SH-SY5Y (cell line): ENCODE results near the gene CD164.
A peak's percentile ranks its signal among the peaks of the same experiment; 100 is the strongest.

ENCODE experiments used
- GATA2 ChIP-seq: IDR thresholded peaks from 2 replicates; pipeline ENCODE4 v1.6.1; 2011; ENCODE audit warnings: mild to moderate bottlenecking, low read depth, low read length
- GATA3 ChIP-seq: IDR thresholded peaks from 2 replicates; pipeline ENCODE4 v1.6.1; 2011; ENCODE audit warnings: low read depth, mild to moderate bottlenecking, low read length, moderate library complexity

DNA sequence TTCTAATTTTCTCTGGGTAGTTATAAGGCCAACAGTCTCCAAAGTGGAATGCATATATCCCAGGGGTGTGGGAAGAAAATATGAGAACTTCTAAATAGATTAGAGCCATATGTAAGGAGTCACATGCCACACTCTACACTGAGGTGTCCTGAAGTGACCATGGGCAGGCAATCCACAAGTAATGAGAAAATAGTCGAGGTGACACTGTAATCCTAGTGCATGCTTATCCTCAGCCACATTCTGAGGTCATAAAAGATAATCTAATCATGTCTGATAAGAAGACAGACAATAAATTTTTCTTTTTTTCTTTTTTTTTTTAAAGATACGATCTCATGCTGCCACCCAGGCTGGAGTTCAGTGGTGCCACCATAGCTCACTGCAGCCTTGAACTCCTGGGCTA is 62.2 kb downstream of the CD164 start:
- TF ChIP-seq GATA2 (0 out of 2 replicates have a peak, but pooled peaks have one; percentile 25), GATA3 (0 out of 2 replicates have a peak, but pooled peaks have one; percentile 12)
